GM21723 (cell line): ENCODE data around the gene DNAAF3.
A peak's percentile ranks its signal among the peaks of the same experiment; 100 is the strongest.
"Not testable (repeated sequence)": the region's sequence is repeated elsewhere in the genome, so short reads cannot be mapped to it uniquely, and the experiment has no call there.

Source experiments
- ATAC-seq: cut with Tn5 transposase; IDR thresholded peaks from one replicate; pipeline ENCODE4 v1.9.1; 2021; ENCODE audit warnings: mild to moderate bottlenecking, moderate library complexity; ENCODE audit not compliant: unreplicated experiment

Gene DNAAF3

DNA sequence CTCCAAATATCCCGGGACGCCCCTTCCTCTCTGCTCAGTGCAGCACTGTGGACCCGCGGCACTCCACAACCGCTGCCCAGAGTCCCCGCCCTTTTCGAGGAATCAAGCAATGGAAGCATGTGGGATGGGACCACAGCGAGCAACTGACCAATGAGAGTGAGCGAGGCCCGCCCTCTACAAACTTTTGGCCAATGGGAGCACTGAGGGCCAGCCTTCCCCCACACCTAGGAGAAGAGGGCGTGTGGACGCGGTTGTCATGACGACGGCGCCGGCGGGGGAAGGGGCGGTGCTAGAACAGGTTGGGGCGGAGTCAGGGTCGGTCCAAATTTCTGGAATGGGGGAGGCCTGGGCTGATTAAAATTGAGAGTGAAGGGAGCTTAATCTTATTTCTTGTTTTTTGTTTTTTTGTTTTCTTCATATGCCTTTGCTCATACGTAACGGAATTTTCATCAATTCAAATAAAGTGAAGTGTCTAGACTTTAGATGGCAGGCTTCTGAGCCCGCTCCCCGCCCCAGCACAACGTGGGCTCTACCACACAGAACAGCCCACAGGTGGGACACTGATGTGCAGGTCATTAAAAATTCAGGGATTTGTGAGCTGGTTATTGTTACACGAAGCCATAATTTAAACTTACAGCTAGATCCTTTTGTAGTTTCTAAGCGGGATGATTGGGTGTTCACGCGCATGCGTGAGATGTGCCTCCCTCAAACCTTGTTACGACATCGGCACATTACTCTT, at the start of gene DNAAF3:
Gene DNAAF3 (minus strand): TSS at position 84 of the 739 bp plus-strand sequence. CDS start 200 bp downstream, outside the sequence.
- peak; percentile 82 for ATAC-seq

DNA sequence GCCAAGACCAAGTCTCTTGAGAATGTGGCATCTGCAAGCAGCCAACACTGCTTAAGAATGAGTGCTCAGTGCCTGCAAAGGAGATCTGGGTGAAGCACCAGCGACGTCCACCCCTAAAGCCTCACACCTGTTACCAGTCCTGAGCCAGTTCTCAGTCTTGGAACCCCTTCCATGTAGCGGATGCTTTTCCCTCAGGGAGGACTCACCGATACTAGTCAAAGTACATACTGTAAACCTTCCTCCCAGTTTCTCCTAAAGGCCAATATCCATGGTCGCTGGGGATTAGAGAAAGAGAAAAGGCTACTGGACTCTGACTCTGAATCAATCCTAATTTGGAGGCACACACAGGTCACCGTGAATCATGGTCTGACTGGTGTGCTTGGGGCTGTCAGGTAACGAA, 47.1 kb upstream of the DNAAF3 start:
- ATAC-seq = no peak

DNA sequence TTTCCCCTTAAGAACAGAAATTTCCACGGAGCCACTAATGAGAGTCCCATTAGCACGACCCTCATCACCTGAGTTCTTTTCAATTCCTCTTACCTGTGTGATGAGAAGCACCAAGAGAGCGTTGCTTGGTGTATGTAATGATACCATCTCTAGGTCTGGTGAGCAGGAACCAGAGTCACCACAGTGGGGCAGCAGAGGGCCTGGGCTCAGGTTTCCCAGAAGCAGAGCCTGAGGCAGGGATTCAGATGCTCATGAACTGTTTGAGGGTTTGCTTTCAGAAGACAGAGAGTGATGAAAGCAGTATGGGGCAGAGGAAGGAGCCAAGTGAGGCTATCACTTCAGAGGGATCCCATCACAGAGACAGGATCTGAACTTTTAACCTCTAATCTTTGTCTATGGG, 46.0 kb upstream of the DNAAF3 start:
- ATAC-seq = no peak

DNA sequence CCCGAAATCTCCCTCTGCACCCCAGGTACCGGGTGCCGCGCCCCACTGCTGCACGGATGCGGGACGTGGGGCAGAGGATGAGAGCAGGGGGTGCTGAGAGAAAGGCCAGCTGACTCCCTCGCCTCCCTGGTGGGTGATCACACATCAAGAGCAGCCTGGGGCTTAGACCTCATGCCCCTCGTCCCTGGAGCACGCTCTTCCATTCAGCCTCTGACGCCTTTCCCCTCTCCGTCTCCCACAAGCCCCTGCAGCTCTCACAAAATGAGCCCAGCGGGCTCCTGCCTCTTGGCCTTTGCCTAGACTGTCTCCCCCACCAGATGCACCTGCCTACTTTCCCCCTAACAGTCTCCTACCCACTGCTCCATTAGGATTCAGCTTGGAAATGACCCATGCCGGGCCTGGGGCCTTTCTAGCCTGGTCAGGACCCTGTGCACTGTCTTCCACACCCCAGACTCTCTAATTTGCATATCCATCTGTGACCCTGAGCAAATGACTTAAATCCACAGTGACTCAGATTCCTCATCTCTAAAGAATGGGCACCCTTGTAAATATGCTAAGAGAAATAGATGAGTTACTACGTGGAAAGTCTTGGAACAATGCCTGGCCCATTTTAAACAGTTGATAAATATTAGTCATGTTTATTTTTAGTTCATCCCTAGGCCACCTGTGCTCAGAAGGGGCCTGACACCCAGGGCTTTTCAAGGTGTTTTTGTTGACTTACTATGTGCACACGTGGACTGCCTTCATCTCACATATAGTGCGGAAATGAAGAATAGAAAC, 43.5 kb upstream of the DNAAF3 start:
- no peak for ATAC-seq

DNA sequence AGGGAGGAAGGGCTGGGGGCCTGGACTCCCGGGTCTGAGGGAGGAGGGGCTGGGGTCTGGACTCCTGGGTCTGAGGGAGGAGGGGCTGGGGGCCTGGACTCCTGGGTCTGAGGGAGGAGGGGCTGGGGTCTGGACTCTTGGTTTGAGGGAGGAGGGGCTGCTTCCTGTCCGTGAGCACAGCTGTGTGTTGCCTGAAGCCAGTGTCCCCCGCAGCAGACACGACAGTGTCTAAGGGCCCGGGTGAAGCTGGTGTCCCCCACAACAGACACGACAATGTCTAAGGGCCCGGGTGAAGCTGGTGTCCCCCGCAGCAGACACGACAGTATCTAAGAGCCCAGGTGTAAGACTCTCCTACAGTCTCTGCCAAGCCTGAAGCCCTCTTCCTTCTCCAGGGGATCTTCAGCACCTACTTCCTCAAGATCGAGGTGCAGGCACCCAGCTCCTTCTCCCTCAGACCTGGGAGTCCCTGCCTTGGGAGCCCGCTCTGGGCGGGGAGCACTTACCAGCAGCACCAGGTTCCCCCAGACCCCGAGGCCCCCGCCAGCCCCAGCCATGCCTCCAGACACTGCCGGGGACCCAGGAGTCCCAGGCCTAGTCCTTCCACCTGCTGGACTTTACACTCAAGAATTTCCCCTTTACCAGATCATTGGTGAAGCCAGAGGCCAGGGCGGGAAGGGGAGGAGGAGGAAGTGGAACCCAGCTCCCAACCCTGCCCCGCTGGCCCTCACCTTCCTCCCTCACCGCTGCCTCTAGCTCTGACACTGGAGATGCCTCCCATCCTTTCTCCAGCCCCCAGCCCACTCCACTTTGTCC, 42.7 kb upstream of the DNAAF3 start, which contains the start of gene PTPRH:
Gene PTPRH (minus strand): TSS at position 622 of the 813 bp plus-strand sequence. CDS start 68 bp downstream, at position 554.
- ATAC-seq = no peak

DNA sequence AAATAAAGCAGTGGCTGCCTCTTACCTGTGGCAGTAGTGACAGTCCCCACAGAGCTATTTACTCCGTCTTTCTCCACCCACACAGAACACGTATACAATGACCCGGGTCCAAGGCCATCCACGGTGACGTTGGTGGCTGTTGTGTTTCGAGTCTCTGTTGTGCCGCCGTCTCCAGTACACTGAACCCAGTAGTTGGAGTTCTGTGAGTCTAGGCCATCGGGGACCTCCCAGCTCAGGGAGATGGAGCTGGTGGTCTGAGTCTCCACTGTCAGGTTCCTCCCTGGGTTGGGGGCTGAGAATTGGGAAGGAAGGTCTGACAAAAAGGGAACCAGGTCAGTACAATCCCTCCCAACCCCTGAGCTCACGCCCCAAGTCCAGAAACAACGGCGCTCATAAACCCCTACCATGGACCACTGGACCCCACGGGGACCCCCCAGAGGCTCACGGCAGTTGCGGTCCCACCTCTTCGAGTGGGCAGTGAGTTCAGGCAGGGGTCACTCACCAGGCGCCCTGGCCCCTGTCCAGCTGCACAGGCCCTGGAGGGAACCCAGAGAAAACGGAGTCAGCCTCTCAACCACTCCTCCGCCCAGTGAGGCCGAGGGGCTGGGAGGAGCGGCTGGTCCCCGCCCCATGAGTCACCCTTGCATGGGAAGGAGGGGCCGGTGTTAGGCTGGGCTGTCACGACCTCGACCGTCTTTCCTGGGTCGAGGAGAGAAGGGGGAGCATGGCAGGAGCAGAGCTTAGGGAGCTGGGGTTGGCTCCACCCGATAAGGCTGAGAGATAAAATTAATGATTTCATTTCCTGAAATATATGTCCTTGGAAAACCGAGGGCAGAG, 40.5 kb upstream of the DNAAF3 start:
- ATAC-seq = no peak

DNA sequence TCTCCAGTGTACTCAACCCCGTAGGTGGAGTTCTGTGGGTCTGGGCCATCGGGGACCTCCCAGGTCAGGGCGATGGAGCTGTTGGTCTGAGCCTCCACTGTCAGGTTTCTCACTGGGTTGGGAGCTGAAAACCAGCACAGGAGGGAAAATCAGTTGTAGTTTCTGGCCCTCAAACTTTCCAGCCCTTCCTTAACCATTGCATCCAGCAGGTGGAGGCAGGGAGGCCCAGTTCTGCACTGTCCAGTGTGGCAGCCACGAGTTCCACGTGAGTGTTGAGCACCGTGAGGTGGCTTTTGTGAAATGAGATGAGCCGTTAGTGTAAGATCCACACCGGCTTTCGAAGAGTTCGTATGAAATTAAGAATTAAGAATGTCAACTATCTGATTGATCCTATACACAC, 35.8 kb upstream of the DNAAF3 start:
- not testable (repeated sequence) for ATAC-seq

DNA sequence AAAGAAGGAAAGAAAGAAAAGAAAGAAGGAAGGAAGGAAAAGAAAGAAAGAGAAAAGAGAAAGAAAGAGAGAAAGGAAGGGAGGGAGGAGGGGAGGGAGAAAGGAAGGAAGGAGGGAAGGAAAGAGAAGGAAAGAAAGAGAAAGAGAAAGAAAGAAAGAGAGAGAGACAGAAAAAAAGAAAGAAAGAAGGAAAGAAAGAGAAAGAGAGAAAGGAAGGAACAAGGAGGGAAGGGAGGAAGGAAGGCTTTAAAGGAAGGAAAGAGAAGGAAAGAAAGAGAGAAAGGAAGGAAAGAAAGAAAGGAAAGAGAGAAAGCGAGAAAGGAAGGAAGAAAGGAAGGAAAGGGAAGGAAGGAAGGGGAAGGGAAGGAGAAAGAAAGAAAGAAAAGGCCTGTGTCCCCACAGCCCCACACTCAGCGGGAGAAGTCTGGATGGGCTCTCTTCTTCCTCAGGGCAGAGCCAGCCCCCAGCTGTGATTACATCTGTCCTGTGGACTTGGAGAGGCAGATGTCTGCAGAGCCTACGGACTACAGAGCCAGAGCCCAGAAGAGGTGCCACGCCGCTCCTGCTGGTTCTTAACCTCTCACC, 33.3 kb upstream of the DNAAF3 start:
- ATAC-seq = no peak

DNA sequence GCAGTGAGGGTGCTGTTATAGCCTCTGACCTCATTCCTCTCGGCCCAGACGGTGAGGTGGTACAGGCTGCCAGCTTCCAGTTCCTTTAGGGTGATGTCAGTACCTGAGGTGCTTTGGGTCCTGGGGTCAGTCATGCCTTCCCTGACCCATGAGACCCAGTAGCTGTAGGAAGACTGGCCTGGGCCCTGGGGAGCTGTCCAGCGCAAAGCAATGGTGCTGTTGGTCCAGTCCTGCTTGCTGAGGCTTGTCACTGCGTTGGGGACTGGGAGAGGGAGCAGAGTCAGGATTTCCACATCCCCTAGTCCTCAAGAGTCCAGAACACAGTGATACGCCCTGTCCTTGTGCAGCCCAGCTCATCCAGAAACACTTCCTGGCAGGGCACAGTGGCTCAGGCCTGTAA, 32.2 kb upstream of the DNAAF3 start:
- no peak for ATAC-seq

DNA sequence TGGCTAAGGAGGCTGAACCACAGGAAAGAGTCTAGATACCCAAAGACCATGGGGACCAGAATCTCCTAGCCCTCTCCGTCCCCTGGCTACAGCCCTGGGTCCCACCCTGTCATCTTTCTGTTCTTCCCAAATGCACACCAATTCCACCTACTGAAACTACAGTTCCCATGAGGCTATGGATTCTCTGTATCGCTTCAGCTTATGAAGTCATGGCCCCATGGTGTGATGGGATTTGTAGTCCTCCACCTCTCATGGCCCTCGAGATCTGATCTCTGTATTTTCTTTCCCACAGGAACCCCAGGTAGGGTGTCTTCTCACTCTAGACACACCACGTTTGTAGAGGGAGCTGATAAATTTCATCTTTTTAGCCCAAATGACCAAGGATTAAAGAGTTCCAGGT, 31.1 kb upstream of the DNAAF3 start:
- ATAC-seq = no peak

DNA sequence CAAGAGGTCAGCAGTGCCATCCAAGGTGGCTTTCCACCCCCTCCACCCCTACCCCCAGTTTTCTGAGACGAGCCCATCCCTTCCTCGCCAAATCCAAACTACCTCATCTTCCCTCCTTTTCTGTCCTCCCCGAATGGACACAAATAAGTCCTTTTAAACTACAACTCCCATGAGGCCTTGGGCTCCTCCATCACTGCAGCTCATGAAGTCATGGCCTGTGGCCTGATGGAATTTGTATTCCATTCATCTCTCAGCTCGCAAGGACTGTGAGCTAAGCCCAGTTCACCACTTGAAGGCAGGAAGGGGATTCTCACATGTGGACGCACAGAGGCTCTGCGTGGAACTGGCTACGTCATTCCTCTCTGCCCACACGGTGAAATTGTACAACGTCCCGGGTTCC, 30.4 kb upstream of the DNAAF3 start:
- ATAC-seq = no peak

DNA sequence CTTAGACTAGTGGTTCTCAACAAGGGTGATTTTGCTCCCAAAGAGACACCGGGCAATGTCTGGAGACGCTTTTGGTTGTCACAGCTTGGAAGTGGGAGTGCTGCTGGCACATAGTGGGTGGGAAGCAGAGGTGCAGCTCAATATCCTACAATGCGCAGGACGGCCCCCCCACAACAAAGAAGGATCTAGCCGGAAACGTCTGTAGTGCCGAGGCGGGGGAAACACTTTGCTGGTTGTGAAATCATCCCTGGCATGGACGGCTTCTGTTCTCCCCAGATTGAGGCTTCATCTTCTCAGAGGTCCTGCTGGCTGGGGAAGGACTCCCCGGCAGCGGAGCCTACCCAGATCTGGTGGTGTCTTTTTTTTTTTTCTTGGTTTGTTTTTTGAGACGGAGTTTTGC, 27.1 kb upstream of the DNAAF3 start:
- ATAC-seq = no peak

DNA sequence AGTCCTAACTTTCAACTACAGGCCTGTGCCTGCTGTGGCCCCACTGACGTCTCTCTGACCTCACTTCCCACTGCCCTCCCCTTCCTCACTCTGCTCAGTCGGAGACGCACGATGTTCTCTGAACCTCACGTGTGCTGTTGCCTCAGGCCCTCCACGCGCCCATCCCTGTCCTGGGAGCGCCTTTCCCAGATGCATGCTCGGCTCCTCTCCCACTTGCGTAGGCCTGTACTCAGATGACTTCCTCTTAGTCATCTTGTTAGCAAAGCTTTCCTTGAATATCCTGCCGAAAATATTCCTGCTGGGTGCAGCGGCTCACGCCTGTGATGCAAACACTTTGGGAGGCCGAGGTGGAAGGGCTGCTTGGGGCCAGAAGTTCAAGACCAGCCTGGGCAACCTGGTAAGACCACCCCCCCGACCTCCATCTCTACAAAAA, 23.0 kb upstream of the DNAAF3 start:
- no peak for ATAC-seq

DNA sequence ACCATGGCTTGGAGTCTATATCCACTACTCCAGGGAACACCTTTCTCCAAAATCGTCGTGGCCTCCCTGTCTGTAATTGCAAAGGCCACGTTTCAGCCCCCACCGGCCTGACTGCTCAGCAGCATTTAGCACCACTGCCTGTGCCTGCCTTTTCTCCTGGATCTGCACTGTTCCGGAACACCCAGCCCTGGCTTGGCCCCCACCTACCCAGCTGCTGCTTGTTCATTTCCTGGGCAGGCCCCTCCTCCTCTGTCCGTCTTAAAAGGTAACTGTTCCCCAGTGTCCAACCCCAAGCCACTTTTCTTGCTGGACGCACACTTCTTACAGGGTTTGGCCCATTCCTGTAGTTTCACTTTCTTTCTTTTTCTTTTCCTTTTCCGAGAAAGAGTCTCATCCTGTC, 22.2 kb upstream of the DNAAF3 start:
- no peak for ATAC-seq

DNA sequence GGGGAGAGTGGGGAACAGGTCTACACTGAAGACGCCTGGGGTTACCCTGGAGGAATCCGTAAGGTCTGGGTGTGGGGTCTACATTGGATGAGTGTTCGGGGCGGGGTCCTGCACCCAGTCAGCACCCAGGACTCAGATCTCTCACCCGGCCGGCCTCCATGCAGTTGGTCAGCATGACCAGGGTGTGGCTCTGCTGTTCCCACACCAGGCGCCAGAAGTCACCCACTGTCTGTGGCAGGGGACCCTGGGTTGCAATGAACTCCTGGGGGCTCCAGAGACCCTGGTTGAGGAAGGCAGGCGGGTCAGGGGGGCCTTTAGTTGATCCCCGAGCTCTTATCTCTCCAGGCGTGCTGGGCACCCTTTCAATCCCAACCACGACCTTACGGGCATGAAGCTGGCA, 19.7 kb upstream of the DNAAF3 start:
- ATAC-seq = no peak

DNA sequence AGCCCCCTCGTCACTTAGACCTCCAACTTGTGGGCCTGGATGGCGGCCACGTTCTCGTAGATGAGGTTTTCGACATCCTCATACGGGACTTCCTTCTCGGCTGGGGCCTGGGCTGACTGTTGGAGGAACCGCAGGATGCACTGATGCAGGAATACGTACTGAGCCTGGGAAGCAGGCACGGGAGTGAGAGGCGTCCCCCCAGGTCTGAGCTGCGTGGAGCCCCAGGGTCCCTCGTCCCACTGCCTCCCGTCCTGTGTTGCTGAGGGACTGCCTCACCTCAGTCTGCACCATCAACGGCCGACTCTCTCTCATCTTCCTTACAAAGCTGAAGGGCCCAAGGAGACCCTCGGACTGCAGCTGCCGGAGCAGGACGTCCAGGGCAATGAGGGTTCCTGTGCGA, 15.3 kb upstream of the DNAAF3 start:
- no peak for ATAC-seq

DNA sequence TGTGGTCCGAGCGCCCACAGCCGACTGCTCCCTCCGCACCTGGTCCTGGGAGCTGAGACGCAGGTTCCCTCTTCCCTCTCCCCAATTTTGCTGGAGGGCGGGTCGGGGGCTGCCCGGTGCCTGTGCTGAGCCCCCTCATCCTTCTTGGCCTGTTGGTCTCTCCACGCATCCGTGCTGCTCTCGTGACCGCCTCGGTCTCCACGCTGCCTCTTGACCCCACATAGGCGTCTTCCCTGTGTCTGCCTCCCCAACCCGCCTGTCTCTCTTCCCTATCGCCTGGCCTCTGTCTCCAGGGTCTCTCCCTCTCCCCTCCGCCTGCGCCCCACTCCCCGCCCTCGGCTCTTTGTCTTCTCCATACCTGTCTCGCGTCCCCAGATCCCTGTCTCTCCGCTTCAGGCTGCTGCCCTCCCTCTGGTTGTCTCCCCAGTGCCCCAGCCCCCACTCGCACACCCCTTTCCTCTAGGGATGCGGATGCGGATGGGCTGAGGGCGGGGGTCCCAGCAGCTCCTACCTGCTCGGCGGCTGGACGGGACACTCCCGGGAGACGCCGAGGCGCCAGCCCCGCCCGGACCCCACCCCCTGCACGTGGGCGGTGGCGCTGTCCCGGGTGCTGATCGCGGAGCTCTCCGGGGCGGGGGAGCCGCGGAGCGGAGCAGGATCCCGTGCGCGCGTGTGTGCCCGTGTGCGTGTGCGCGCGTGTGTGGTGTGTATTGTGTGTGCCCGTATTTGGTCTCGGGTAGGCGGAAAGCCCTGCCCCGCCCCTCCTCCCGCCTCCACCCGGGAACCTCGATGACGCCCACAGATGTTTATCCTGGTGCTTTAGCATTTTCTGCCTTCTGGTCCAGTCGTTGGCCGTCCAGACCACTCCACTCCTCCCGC, 13.4 kb upstream of the DNAAF3 start, which contains the start of gene SYT5:
Gene SYT5 (minus strand): TSS at position 684 of the 879 bp plus-strand sequence. CDS start 1,248 bp downstream, outside the sequence.
- ATAC-seq = peak; percentile 27

DNA sequence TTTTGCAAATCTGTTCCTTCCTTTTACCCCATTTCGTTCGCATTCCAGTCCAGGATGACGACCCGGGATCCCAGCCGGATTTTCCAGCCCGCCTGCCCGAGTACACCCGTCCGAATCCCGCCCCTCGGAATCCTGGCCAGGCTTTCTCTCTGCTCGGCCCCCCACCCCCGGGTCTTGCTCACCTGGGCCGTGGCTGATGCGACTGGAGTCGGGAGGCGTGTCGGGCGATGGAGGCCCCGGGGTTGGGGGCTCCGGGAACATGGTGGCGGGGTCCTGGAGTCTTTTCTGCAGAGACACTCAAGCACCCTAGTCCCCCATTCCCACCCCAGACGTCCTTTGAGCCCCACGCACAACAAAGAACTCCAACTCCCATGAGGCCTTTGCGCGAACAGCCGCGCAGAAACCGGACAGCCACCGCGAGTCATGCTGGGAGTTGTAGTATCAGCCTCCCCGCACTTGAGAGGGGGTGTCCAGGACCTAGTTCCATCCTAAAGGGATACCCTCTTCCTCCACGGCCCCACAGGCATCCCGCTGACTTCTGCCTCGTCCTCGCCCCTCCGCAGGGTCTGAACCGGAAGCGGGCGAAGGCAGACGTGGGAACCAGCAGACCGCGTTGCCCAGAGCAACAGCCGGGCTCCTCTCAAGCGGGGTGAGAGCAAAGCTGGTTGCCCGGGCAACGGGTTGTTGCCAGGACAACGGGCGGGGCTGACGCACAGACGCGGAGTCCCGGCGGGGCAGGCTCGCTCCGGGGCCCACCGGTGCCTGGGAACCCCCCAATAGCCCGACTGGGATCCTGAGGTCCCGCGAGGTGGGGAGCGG, 12.6 kb upstream of the DNAAF3 start:
- peak; percentile 71 for ATAC-seq
